Muscle layer of colon (tissue), 2 donors: ENCODE results near the gene TAF1D.
"Not testable (repeated sequence)": the region's sequence is repeated elsewhere in the genome, so short reads cannot be mapped to it uniquely, and the experiment has no call there.

Experiments
- H3K27ac ChIP-seq: one replicate; pipeline ENCODE4 v1.7.0; 2013; ENCODE audit warnings: low read depth, mild to moderate bottlenecking, low read length, moderate library complexity
- H3K27me3 ChIP-seq, 2 donors: one replicate each; pipeline ENCODE4 v1.7.0; 2013; ENCODE audit warnings: low read length in 2 of 2, mild to moderate bottlenecking in 2 of 2; ENCODE audit not compliant: insufficient read depth in 2 of 2, control insufficient read depth in 1 of 2
- H3K36me3 ChIP-seq: one replicate; pipeline ENCODE4 v1.7.0; 2013; ENCODE audit warnings: mild to moderate bottlenecking, low read length; ENCODE audit not compliant: insufficient read depth
- H3K4me1 ChIP-seq: one replicate; pipeline ENCODE4 v1.7.0; 2013; ENCODE audit warnings: mild to moderate bottlenecking, low read length; ENCODE audit not compliant: insufficient read depth
- H3K4me3 ChIP-seq, 2 donors: one replicate each; pipeline ENCODE4 v1.7.0; 2013; ENCODE audit warnings: low read length in 2 of 2, low read depth in 1 of 2, mild to moderate bottlenecking in 1 of 2, moderate library complexity in 1 of 2
- H3K9ac ChIP-seq: one replicate; pipeline ENCODE4 v1.7.0; 2013; ENCODE audit warnings: low read length
- H3K9me3 ChIP-seq: one replicate; pipeline ENCODE4 v1.7.0; 2013; ENCODE audit warnings: mild to moderate bottlenecking, low read length
- donor health status: abdominal sarcoma.
- donor health status: Adenocarcinoma of cecum.

TAF1D gene

GRCh38 chr11:93767018-93767417 is 25.7 kb upstream of the TAF1D start:
- H3K4me1 ChIP-seq, result peaks cover 4% of the 10 kb centered on the region
- H3K4me3 ChIP-seq, result no peak overlapping the region
- H3K27ac ChIP-seq, result no peak overlapping the region
- H3K9ac ChIP-seq, result no peak overlapping the region
- no peaks in the 10 kb centered on the region for H3K27me3 ChIP-seq
- no peaks in the 10 kb centered on the region for H3K9me3 ChIP-seq
- peaks cover 17% of the 10 kb centered on the region for H3K36me3 ChIP-seq

- Histone ChIP-seq H3K9me3 (no peaks in the 10 kb centered on the region), H3K27me3 (no peaks in the 10 kb centered on the region), H3K9ac (no peak overlapping the region), H3K36me3 (peaks cover 17% of the 10 kb centered on the region), H3K4me3 (no peak overlapping the region), H3K27ac (no peak overlapping the region), H3K4me1 (peaks cover 4% of the 10 kb centered on the region)
Observed at GRCh38 chr11:93766504-93766903, 25.2 kb upstream of the TAF1D start.

DNA sequence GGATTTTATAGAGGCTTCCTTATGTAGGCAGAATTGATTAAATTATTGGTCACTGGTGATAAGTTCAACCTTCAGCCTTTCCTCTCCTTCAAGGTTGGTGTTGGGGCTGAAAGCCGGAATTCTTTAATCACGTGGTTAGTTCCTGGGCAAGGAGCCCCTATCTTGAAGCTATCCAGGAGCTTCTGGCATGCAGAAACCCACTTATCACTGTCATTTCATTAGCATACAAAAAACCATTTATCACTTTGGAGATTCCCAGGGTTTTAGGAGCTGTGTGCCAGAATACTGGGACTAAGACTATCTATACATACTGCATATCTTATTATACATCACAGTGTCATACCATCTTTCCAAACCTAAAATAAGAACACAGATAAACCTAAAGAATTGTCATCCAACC is 24.3 kb upstream of the TAF1D start:
- no peak overlapping the region for H3K9ac ChIP-seq
- no peaks in the 10 kb centered on the region for H3K27me3 ChIP-seq
- H3K9me3 ChIP-seq, result no peaks in the 10 kb centered on the region
- H3K36me3 ChIP-seq, result peaks cover 18% of the 10 kb centered on the region
- no peak overlapping the region for H3K27ac ChIP-seq
- peaks cover 4% of the 10 kb centered on the region for H3K4me1 ChIP-seq
- no peak overlapping the region for H3K4me3 ChIP-seq

GRCh38 chr11:93761910-93762309 is 20.6 kb upstream of the TAF1D start:
- H3K27ac ChIP-seq, result no peak overlapping the region
- H3K9ac ChIP-seq, result no peak overlapping the region
- H3K4me3 ChIP-seq, result no peak overlapping the region
- H3K27me3 ChIP-seq, result no peaks in the 10 kb centered on the region
- peaks cover 4% of the 10 kb centered on the region for H3K4me1 ChIP-seq
- no peaks in the 10 kb centered on the region for H3K9me3 ChIP-seq
- H3K36me3 ChIP-seq, result peaks cover 39% of the 10 kb centered on the region

DNA sequence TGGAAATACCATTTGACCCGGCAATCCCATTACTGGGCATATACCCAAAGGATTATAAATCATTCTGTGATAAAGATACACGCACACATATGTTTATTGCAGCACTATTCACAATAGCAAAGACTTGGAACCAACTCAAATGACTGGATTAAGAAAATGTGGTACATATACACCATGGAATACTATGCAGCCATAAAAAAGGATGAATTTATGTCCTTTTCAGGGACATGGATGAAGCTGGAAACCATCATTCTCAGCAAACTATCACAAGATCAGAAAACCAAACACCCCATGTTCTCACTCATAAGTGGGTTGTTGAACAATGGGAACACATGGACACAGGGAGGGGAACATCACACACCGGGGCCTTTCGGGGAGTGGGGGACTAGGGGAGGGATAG is 17.8 kb upstream of the TAF1D start:
- H3K9ac ChIP-seq, H3K27me3 ChIP-seq, H3K4me3 ChIP-seq, H3K9me3 ChIP-seq, H3K4me1 ChIP-seq, H3K27ac ChIP-seq: not testable (repeated sequence)
- H3K36me3 ChIP-seq, result peaks cover 41% of the 10 kb centered on the region

DNA sequence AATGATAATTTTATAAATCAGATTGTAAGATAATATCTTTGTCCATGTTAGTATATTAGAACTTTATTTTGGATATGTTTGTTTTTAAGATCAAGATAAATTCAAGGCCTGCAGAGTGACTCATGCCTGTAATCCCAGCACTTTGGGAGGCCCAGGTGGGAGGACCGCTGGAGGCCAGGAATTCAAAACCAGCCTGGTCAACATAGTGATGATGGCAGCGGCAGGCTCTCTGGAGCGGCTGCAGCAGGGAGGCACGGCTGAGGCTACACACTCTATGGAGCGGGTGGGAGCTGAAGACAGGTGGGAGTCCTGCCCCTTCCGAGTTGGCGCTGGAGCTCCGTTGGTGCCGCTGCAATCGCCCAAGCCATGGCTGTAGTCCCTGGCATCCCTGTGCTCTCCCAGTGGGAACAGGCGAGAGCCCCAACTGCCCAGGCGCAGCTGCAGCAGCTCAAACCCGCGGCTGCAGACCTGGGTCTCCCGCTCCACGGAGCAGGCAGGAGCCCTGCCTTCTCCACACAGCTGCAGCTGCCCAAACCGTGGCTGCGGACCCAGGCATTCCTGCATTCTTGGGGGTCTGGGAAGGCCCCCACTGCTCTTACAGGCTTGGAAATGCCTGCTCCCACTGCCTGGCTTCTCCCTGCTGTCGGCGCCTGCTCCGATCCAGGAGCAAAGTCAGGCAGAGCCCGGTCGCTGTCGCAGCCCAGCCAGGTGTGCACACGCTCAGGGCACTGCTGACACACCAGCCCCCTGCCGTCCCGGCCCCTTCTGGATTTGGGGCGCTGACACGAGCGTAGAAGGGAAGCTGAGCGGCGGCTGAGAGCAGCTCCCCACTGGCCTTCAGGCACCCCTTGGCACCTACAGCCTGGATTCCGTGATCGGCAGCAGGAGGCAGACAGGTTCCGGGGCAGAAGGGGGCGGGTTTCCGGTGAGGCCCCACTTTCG is 16.9 kb upstream of the TAF1D start:
- Histone ChIP-seq H3K36me3 (peaks cover 42% of the 10 kb centered on the region), H3K27ac (no peak overlapping the region), H3K9me3 (no peaks in the 10 kb centered on the region), H3K4me3 (no peak overlapping the region), H3K4me1 (no peaks in the 10 kb centered on the region), H3K9ac (no peak overlapping the region), H3K27me3 (no peaks in the 10 kb centered on the region)

DNA sequence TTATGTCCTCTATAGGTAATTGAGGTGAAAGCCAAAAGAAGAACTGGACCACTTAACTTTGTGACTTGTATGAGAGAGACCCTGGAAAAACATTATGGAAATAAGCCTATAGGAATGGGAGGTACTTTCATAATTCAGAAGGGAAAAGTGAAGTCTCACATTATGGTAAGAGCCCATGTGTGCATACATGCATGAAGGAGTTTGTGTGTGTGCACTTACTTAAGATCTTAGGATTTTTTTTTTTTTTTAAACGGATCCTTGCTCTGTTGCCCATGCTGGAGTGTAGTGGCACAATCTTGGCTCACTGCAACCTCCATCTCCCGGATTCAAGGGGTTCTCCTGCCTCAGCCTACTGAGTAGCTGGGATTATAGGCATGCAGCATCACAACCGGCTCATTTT is 16.0 kb upstream of the TAF1D start:
- no peak overlapping the region for H3K4me3 ChIP-seq
- no peak overlapping the region for H3K27ac ChIP-seq
- no peaks in the 10 kb centered on the region for H3K4me1 ChIP-seq
- H3K9ac ChIP-seq, result no peak overlapping the region
- no peaks in the 10 kb centered on the region for H3K9me3 ChIP-seq
- peaks cover 38% of the 10 kb centered on the region for H3K36me3 ChIP-seq
- no peaks in the 10 kb centered on the region for H3K27me3 ChIP-seq

DNA sequence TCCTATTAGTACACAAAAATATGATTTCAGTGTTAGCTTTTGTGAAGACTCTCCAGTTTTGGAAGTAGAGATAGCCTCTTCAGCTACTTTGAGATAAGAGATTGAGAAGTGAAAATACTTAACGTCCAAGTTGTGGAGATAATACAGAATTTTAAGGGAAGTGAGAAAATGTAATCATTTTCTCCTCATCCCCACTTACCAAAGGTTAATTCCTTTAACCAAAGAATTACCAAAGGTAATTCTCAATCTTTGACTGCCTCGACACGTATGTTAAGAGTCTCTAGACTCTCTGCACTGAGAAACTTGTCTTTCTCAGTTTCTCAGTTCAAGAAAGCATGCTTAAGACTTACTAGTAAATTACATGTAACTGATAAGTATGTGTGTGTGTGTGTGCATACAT is 15.5 kb upstream of the TAF1D start:
- Histone ChIP-seq H3K4me1 (no peaks in the 10 kb centered on the region), H3K9me3 (no peaks in the 10 kb centered on the region), H3K9ac (no peak overlapping the region), H3K27me3 (no peaks in the 10 kb centered on the region), H3K4me3 (no peak overlapping the region), H3K27ac (no peak overlapping the region), H3K36me3 (peaks cover 36% of the 10 kb centered on the region)

- H3K27me3 ChIP-seq, result no peaks in the 10 kb centered on the region
- peaks cover 35% of the 10 kb centered on the region for H3K36me3 ChIP-seq
Observed at GRCh38 chr11:93753241-93753640, 11.9 kb upstream of the TAF1D start.

DNA sequence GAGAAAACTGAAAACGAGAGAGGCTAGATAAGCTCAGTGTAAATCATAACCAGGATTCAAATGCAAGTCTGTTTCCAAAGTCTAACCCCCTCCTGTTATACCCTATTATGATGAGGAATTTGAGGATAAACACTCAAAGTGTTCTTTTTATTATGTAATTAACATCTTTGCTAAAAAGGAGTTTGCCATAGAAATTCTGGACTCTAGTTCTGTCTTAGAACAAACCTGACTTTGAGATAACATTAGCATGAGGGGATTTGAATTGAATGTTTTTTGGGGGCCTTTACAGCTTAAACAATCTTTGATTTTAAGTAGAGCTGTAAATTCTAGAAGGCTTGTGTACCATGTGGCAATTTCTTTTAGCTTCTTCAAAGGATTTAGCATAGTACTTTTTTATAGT is 9.7 kb upstream of the TAF1D start:
- no peak overlapping the region for H3K9ac ChIP-seq
- H3K4me3 ChIP-seq, result no peak overlapping the region
- no peaks in the 10 kb centered on the region for H3K9me3 ChIP-seq
- peaks cover 21% of the 10 kb centered on the region for H3K36me3 ChIP-seq
- no peaks in the 10 kb centered on the region for H3K27me3 ChIP-seq
- H3K4me1 ChIP-seq, result no peaks in the 10 kb centered on the region
- H3K27ac ChIP-seq, result no peak overlapping the region

More at GRCh38 chr11:93753241-93753640, 11.9 kb upstream of the TAF1D start:
- no peaks in the 10 kb centered on the region for H3K9me3 ChIP-seq
- H3K9ac ChIP-seq, result no peak overlapping the region
- no peak overlapping the region for H3K27ac ChIP-seq
- H3K4me3 ChIP-seq, result no peak overlapping the region
- H3K4me1 ChIP-seq, result no peaks in the 10 kb centered on the region

DNA sequence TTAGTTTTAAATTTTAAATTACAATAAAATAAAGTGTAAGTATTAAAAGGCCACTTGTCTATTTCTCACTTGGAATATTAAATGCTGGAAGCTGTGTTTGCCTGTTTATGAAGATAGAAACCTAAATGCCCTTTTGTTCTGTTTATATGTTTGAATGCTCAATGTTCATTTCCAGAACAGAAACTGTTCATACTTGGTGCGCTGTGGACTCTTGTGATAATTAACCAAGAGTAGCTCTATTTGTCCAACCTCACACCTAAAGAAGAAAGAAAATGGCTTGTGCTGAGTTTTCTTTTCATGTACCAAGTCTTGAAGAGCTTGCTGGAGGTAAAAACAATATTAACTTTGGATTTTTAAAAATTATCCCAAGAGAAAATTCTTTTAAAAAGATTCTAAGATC is 5.8 kb upstream of the TAF1D start:
- Histone ChIP-seq H3K27ac (no peak overlapping the region), H3K4me1 (peaks cover 7% of the 10 kb centered on the region), H3K9ac (no peak overlapping the region), H3K36me3 (peaks cover 14% of the 10 kb centered on the region), H3K27me3 (no peaks in the 10 kb centered on the region), H3K4me3 (no peak overlapping the region), H3K9me3 (no peaks in the 10 kb centered on the region)

DNA sequence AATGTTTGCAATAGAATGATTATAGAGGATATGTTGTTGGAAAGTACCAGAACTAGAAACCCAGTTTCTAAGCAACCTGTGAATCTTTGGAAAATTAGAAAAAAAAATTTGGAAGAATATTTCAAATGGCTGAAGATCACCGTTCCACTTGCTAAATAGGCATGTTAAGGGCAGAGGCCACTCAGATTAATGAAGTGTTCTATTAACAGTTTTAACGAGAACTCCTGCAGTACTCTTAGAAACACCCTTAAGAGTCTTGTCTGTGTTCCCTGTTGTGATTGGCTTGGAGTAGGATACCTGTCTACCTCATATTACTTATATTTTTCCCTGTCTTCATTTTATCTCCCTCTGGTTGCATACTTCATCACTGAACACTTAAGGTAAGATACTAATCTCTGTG is 4.8 kb upstream of the TAF1D start:
- Histone ChIP-seq H3K9me3 (no peaks in the 10 kb centered on the region), H3K4me1 (peaks cover 7% of the 10 kb centered on the region), H3K4me3 (no peak overlapping the region), H3K36me3 (peaks cover 14% of the 10 kb centered on the region), H3K27ac (no peak overlapping the region), H3K27me3 (no peaks in the 10 kb centered on the region), H3K9ac (no peak overlapping the region)
